Transverse colon (tissue), 4 donors: ENCODE results near the gene MRPS33. TPM values are rescaled to one million over a fixed set of nuclear protein-coding genes. Genes with fewer than 3 reads are reported as not detected.

Experiments used
- DNase-seq: peaks from one replicate; pipeline ENCODE4 v3.0.0-alpha.2; 2019
- H3K27ac ChIP-seq, 4 donors: fragments of 200-600 bp; sonication (generic); 2 replicates each; pipeline ENCODE4 v1.5.1; 2016 to 2018; ENCODE audit warnings: inconsistent platforms in 4 of 4
- H3K27me3 ChIP-seq: fragments of 200-600 bp; sonication (generic); 2 replicates; pipeline ENCODE4 v1.5.1; 2017; ENCODE audit warnings: inconsistent platforms
- H3K36me3 ChIP-seq, 4 donors: fragments of 200-600 bp; sonication (generic); 2 replicates each; pipeline ENCODE4 v1.5.1; 2017 to 2019; ENCODE audit warnings: inconsistent platforms in 4 of 4
- H3K4me1 ChIP-seq, 4 donors: fragments of 200-600 bp; sonication (generic); 2 replicates each; pipeline ENCODE4 v1.5.1; 2017 to 2020; ENCODE audit warnings: inconsistent platforms in 4 of 4
- H3K4me3 ChIP-seq, 4 donors: fragments of 200-600 bp; sonication (generic); 1 replicate in 1 of 4; 2 replicates in 3 of 4; pipeline versions ENCODE4 v1.5.1 to v1.6.1; 2017 to 2019; ENCODE audit warnings: inconsistent platforms in 4 of 4
- H3K9me3 ChIP-seq, 2 donors: fragments of 200-600 bp; sonication (generic); 2 replicates each; pipeline ENCODE4 v1.5.1; 2017 to 2019; ENCODE audit warnings: inconsistent platforms in 2 of 2
- CTCF ChIP-seq, 5 experiments: fragments of 200-600 bp in 3 of 5; fragments of 450-650 bp in 2 of 5; sonication (generic) in 3 of 5; IDR thresholded peaks; 1 replicate in 2 of 5; 2 replicates in 3 of 5; pipeline ENCODE4 v1.5.1; 2016 to 2017; ENCODE audit warnings: antibody characterized with exemption in 5 of 5, inconsistent platforms in 3 of 5, mild to moderate bottlenecking in 2 of 5, moderate library complexity in 1 of 5
- EP300 ChIP-seq: sonication (generic); formaldehyde crosslinking; IDR thresholded peaks from one replicate; pipeline ENCODE4 v1.6.1; 2017; ENCODE audit warnings: antibody characterized with exemption, low read depth
- POLR2A ChIP-seq: fragments of 450-650 bp; IDR thresholded peaks from one replicate; pipeline ENCODE4 v1.6.1; 2016; ENCODE audit warnings: antibody characterized with exemption, mild to moderate bottlenecking, moderate library complexity
- POLR2AphosphoS5 ChIP-seq, 3 donors: sonication (generic); formaldehyde crosslinking; IDR thresholded peaks; one replicate each; pipeline ENCODE4 v1.6.1; 2016; ENCODE audit warnings: antibody characterized with exemption in 3 of 3
- WGBS, 2 donors: methylation state at CpG; one replicate each; pipeline ENCODE4 v1.1.5; 2018; ENCODE audit warnings: low coverage in 1 of 2; 5-methylcytosine and 5-hydroxymethylcytosine counted together
- in situ Hi-C, 4 donors: fragments of 200-750 bp; cut with MboI; loops; one replicate each; pipeline versions ENCODE4 v1.15.0 to v1.15.1; 2017; ENCODE audit warnings: low sequenced_read_pairs in 3 of 4, low pct_ligation_motif_present in 1 of 4, low pct_unique_long_range_greater_than_20kb in 1 of 4
- intact Hi-C: fragments of 100-400 bp; cut with DNase I; formaldehyde crosslinking; loops from one replicate; pipeline ENCODE4 v1.15.1; 2023; ENCODE audit warnings: low total_unique reads
- total RNA-seq, 4 donors: library from RNA; depleted of rRNA; stranded (reverse); fragments of >200 nt; gene quantifications; one replicate each; pipeline ENCODE4 v1.1.0, GENCODE V29; 2016

The MRPS33 gene
- total RNA-seq, 4 donors from 2014 or later, result 0.60 to 37.1 (median 12.0) TPM

GRCh38 chr7:141045842-141046620 lies 31.3 kb upstream of the MRPS33 start:
- 82 to 83% methylated on average over 6 to 7 of the region's 7 CpGs for WGBS, 2 donors
- Histone ChIP-seq H3K4me1 (no peaks in the 10 kb centered on the region), H3K27me3 (no peaks in the 10 kb centered on the region), H3K27ac (no peak overlapping the region), H3K4me3 (no peak overlapping the region), H3K36me3 (no peaks in the 10 kb centered on the region), H3K9me3 (no peaks in the 10 kb centered on the region)
- TF ChIP-seq POLR2A, result no peak
- no peak for TF ChIP-seq EP300
- TF ChIP-seq CTCF (IDR thresholded peaks at IDR 0.05), result no peak
- TF ChIP-seq POLR2AphosphoS5 (IDR thresholded peaks at IDR 0.05), result no peak
- in situ Hi-C loops, result no loop called here
- no peak for DNase-seq
- intact Hi-C loops, result no loop called here

GRCh38 chr7:141045126-141045841 lies 30.5 kb upstream of the MRPS33 start:
- in situ Hi-C loops (no loop called here), intact Hi-C loops (no loop called here)
- Histone ChIP-seq H3K4me1 (no peaks in the 10 kb centered on the region), H3K36me3 (no peaks in the 10 kb centered on the region), H3K27ac (no peak overlapping the region), H3K9me3 (no peaks in the 10 kb centered on the region), H3K27me3 (no peaks in the 10 kb centered on the region), H3K4me3 (no peak overlapping the region)
- WGBS, 2 donors, result 53% methylated on average over 7 of the region's 7 CpGs
- DNase-seq, result no peak
- TF ChIP-seq EP300, result no peak
- no peak for TF ChIP-seq POLR2AphosphoS5 (IDR thresholded peaks at IDR 0.05)

- Histone ChIP-seq H3K36me3 (no peaks in the 10 kb centered on the region), H3K27me3 (no peaks in the 10 kb centered on the region), H3K27ac (no peak overlapping the region), H3K9me3 (no peaks in the 10 kb centered on the region), H3K4me1 (no peaks in the 10 kb centered on the region), H3K4me3 (no peak overlapping the region)
- in situ Hi-C loops, result no loop called here
- WGBS, 2 donors, result 83 to 95% methylated on average over 4 of the region's 4 CpGs
- no peak for DNase-seq
- TF ChIP-seq POLR2AphosphoS5 (IDR thresholded peaks at IDR 0.05) (no peak), CTCF (IDR thresholded peaks at IDR 0.05) (no peak), POLR2A (no peak), EP300 (no peak)
- intact Hi-C loops, result no loop called here
Measured at GRCh38 chr7:141043616-141044015, 28.9 kb upstream of the MRPS33 start.

- no peak for DNase-seq
- TF ChIP-seq POLR2AphosphoS5 (IDR thresholded peaks at IDR 0.05) (no peak), POLR2A (no peak), EP300 (no peak), CTCF (IDR thresholded peaks at IDR 0.05) (no peak)
- 79% methylated on average over 4 to 14 of the region's 14 CpGs for WGBS, 2 donors
- Histone ChIP-seq H3K36me3 (no peaks in the 10 kb centered on the region), H3K4me3 (no peak overlapping the region), H3K4me1 (no peaks in the 10 kb centered on the region), H3K27ac (no peak overlapping the region), H3K27me3 (no peaks in the 10 kb centered on the region), H3K9me3 (no peaks in the 10 kb centered on the region)
- intact Hi-C loops (no loop called here), in situ Hi-C loops (no loop called here)
Measured at GRCh38 chr7:141042222-141043193, 27.8 kb upstream of the MRPS33 start.
